NCI-H82 treated with DMSO at 0.1 percent for 48 hours (cell line): ENCODE results near the gene ARHGEF33.

Source experiments
- DNase-seq: peaks from one replicate; lab custom pipeline; 2025; ENCODE audit not compliant: unreplicated experiment; lab: John Stamatoyannopoulos, UW

Gene ARHGEF33

DNA sequence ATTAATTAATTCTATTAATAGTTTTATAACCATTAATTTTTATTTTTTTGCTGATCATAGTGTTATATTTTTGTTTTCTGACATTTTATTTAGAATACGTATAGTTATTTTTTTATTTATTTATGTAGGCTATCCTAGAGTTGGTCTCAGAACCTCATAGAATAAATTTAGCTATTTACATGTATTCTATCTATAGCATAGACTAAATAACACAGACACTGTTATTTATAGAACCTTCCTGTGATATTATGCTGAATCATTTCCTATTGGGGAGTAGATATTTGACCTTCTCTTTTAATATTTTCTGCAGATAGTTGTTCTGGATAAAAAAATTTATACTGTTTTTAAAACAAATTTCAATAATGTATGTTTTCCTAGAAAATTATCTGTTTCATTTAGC lies 20.2 kb downstream of the ARHGEF33 start:
- DNase-seq: no peak

DNA sequence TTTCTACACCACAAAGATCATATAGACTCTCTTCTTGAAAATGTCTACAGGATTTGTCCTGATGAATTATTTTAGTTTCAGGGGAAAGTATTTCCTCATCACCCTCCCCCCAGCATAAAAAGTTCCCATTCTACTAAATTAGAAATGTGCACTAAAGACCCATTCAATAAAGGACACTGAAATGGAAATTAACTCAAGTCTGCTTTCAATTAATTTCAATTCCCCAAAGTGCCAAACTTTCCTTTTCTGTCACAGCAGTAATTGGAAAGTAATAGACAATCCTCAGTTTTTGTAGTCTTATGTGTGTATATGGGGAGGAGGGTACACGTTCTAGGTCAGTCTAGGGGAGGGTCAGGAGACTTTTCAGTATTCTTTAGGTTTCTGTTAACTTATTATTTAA lies 21.5 kb downstream of the ARHGEF33 start:
- no peak for DNase-seq

DNA sequence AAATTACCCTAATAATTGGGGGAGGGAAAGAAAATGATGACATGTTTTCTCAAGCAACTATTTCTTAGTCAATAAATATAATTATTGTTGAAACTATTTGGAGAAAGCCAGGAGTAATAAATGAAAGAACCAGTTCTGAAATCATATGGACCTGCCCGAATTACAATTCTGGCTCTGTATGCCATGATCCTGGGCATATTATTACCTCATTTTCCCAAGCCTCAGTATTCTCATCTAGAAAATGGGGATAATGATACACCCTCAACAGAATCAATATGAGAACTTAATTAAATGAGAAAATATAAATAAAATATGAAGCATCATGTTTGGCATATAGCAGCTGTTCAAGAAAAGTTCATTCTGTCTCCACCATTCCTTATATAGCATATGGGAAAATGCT lies 22.9 kb downstream of the ARHGEF33 start:
- no peak for DNase-seq

DNA sequence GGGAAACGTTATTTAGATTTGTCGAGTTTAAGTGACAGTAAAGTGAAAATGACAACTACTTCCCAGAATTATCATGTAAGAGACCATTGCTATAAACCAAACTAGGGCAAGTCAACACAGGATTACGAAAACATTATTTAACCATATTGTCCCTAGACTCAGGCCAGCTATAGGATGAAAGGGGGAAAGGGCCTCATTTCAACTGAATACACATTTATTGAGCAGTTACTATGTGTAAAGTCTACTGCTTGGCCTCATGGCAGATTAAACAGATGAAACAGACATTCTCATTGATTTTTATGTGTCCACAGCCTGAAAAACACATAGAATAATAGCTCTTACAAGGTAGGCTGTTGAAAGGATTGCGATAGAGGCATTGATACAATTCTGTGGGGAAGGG lies 32.7 kb downstream of the ARHGEF33 start:
- DNase-seq: no peak

DNA sequence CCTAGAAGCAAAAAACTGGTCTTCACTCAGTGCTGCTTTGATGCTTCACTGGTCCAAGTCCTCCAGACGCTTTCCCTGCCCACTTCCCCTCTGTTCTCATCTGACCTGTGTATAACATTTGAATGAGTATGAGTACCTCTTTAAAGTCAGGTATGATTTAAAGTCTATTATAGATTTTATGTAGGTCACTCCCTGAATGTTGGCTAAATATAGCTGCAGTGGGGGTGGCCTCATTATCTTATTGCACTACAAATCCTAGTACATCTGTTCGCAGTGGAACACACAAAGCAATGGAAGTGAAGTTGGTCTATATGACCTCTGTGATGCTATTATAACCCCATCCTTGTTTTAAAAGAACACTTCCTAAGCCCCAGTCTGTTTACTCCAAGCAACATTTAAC lies 33.2 kb downstream of the ARHGEF33 start:
- DNase-seq: no peak

DNA sequence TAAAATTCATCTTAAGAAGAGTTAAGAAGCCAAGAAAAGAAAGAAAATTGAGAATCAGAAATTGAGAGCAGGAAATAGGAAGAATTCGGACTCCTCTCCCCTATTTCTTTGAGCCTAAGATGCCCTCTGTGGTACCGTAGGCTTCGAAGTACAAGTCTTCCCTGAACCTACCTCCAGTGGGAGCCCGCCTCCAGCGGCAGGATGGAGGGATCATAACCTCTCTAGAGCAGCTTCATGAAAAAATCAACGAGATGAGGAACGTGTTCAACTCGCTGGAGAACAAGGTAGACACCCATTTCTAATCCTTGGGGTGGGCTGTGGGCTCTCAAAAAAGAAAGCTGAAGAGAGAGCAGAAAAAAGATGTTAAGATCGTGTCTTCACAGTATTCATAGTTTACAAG lies 36.3 kb downstream of the ARHGEF33 start:
- no peak for DNase-seq

DNA sequence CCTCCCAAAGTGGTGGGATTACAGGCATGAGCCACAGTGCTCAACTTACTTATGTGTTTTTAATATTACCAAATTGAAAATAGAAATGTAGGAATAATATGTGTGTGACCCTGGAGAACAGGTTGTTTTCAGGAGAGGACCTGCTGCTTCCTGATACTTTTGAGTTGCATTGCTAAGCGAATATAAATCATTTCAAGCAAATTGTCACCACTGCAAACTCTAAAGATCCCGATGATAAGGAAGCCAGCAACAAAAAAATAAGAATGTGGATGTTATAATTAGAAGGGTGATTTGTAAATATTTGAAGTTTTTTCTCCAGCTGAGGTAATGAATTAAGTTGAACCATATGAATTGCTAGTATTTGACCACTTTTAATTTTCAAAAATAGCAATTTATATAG lies 40.9 kb downstream of the ARHGEF33 start:
- DNase-seq: no peak

DNA sequence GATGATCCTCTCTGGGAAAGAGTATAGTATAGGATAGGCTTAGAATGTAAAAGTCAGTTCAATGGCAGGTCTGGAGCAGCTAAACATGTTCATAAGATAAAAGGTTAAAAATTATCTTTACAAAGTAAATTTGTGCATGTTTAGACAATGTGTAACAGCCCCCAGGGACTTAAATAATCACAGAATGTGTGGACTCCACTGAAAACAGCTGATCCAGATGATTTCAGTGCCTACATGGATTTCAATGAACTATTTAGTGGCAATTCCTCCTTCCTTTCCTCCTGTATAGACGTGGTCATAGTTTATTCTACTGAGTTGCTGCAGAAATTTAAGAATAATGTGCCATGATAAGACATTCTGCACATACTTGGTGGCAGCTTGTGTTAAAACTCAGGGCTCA lies 42.9 kb downstream of the ARHGEF33 start:
- no peak for DNase-seq

DNA sequence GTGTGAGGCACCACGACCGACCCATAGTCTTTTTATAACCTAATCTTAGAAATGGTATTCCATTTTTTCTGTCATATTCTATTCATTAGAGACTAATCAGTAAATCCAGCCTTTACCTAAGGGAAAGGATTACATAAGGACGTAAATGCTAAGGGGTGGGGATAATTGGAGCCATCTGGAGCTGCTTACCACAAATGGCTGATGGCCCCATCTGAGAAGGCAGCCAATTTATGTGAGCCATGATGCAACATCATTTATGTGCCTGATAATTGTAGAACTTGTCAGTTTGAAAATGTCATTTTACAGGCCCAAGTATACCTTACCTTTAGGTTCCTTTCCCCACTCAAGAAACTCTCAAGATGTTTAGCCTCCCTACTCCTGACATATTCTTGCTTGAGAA lies 44.0 kb downstream of the ARHGEF33 start:
- peak; percentile 84 for DNase-seq

DNA sequence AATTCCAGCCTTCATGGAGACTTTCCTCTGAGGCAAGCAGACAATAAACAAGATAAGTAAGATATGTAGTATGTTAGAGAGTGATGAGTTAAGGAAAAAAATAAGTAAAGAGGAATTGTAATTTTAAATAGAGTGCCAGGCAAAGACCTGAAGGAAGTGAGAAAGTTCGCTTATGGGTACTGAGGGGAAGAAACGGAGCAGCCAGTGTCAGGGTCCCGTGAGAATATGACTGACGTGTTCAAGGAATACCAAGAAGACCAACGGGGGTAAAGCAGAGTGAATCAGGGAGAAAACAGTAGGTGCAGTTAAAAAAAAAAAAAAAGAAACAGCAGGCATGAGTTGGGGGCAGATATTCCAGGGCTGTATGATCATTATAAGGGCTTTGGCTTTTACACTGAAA lies 45.1 kb downstream of the ARHGEF33 start:
- DNase-seq: no peak

DNA sequence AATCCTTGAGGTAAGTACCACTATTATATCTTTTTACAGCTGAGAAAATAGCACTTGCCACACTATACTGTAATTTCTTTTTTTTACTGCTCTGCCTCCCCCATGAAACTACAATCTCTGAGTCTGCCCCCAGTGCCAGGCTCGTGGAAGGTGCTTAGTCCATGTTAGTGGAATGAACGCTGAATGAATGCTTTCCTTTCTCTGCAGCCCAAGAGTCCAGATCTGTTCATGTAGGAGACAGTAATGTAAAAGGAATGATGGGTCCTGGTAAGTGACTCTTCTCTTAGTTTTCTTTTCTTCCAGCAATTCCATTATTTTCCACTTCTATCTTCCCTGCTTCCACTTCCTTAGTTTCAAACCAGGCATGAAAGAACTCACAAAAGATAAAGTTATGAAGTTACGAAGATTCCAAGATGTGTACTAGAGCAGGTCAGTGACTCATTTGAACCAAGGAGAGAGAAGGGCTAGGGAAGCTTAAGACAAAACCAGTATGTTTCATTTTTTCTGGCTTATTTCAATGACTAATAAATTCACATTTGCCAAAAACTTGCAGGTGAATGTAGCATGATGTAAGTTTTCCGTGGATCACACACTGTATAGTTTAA lies 46.0 kb downstream of the ARHGEF33 start:
- no peak for DNase-seq

DNA sequence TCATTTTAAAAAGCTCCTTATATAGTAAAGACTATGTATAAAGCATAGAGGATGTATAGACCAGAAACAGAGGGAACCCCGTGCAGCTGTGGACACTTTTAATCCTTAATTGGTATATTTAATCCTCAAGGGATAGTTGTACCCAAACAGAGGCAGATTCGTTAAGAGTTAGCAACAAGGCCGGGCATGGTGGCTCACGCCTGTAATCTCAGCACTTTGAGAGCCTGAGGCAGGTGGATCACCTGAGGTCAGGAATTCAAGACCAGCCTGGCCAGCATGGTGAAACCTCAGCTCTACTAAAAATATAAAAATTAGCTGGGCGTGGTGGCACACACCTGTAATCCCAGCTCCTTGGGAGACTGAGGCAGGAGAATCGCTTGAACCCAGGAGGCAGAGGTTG lies 46.8 kb downstream of the ARHGEF33 start:
- peak; percentile 20 for DNase-seq

DNA sequence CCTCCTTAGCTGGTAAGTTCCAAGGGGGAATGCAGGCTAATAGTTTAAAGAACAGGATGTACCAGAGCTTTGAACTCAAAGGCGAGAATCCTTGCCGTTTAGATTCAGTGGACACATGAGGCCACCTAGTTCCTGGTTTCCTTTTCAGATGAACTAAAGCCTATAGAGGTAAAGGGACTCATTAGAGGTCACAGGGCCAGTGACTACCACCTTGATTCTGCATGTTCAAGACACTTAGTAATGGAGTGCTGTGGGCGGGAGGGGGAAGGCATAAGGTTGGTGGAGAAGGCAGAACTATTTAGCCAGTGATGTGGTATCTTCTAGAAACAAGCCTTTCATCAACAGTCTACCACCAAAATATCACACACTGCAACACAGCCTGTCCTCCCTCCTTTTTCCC lies 47.9 kb downstream of the ARHGEF33 start:
- DNase-seq: no peak

DNA sequence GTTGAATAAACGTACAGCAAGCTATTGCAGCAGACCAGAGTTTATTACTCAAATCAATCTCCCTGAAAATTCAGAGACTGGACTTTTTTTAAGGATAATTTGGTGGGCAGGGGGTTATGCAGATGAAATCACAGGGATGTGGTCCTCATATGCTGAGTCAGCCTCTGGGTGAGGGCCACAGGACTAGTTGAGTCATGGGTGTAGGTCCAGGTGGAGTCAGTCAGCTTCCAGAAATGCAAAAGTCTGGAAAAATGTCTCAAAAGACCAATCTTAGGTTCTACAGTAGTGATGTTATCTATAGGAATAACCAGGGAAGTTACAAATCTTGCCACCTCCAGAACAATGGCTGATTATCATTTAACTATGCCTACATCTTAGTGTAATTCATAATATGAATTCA lies 51.1 kb downstream of the ARHGEF33 start:
- no peak for DNase-seq

DNA sequence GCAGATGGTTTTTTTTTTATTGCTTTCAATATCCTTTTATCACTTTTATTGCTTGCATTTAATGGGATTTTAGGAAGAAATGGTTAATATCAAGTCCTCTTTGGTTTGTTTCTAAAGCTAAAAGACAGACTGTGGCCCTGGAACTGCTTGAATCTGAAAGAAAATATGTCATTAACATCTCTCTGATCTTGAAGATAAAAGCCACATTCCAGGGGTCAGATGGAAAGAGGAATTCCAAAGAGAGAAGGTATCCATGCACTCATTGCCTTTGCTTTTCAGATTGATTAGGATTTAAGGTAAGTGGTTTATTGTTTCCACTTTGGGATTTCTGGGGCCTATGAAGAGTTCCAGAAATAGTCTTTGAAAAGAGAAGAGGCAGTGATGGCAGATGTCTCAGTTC lies 54.1 kb downstream of the ARHGEF33 start:
- DNase-seq: no peak

DNA sequence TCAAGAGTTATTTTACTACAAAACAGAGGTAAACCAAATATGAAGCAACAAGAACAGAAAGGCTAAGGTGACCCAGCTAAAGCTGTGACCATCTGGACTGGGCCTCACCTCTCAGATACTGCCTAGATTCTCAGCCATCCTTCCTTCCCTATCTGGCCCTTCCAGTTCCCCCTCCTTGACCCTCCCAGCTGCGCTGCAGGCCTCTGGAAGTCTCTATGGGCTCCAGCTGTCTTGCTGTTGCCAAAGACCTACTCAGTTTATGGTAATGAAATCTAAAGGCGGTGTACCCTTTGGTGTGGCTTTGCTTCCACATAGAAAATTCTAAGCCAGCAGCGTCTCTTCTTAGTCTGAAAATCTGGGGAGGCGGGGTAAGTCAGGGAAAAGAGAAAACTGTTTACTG lies 55.7 kb downstream of the ARHGEF33 start:
- DNase-seq: no peak

DNA sequence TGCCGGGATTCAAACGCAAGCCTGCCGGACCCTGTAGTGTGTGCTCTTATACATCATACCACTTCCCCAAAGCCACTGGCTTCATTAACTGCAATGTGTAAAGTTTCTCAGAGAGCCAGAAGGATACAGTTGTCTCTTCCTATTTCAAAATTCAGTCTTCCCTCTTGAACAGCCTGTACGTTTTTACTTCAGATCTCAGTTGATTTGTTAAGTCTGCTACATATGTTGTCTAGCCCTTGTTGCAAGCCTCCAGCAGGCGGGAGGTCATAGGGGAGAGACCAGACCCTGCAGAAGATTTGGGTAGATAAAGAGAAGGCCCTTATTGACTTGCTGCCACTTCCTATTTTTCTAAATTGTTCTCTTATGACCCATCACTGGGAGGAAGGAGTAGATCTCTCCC lies 56.2 kb downstream of the ARHGEF33 start:
- DNase-seq: no peak

DNA sequence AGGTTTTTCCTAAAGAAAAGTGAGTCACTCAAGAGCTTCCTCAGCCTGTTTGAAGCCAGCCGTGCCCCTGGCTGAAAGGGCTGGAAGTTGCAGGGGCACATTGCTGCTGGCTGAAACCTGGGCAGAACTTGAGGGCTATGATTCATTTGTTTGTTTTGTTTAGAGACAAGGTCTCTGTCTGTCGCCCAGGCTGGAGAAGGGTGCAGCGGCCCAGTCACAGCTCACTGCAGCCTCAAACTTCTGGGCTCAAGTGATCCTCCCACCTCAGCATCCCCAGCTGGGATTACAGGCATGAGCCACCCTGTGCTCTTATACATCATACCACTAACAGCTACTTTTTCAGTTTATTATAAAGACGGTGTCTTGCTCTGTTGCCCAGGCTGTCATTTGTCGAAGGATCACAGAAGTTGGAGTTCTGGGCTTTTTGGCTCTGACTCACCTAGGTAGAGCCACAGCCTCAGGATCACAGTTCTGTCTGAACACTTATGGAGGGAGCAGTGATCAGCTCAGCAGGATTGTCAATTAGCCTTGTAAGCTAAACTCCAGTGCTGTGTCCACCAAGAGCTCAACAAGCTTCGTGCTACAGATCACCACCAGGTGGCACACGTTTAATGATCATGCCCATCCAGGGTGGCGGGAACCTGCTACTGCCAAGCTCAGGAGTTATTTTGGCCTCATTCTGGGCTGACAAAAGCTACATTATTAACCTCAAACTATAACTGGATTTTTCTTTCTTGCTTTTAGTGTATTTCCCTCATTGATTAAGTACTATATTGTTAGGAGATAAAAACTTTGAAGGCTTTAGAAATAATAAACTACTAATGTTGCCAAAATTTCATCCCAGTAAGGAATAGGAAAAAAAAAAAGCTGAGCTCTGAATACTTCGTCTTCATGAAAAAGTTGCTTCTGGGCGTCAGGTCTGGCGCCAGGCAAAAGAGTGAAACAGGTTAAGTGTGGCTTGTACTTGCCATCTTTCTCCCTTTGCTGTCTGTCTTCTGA lies 57.9 kb downstream of the ARHGEF33 start:
- peak; percentile 79 for DNase-seq

DNA sequence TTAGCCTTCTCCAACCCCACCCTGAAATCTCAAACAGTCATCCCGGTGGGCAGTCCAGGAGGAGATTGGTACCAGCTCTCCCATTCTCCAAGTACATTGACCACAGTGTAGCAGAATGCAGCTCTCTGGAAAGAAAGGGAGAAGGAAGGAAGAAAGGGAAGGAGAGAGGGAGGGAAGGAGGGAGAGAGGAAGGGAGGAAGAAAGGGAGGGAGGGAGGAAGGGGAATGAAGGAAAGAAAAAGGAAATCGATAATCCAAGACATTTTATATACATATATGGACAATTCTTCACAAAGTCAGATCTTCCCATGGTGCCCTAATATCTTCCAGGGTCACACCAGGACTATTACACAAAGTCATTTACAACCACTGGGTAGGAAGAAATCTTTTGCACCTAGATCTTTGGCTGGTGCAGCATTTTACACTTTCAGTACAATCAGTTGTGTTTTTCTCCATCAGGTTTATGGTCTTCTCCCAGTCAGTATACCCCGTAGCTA lies 58.8 kb downstream of the ARHGEF33 start:
- no peak for DNase-seq

DNA sequence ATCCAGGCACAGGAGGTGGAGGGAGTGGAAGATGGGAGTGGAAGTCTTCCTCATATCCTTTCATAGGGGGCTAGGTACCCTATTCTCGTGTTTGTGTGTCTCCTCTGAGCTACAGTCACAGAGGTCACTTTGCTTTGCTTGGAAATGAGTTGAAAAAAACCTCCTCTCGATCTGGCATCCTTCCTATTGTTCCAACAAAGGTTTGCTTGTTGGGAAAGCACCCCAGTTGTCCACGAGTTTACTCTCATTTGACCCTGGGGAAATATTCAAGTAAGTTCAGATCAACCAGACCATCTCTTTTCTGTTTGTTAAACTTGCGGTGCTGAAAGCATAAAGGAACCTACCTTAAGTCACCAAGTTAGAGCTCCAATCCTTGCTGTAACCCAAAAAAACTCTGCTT lies 59.3 kb downstream of the ARHGEF33 start:
- no peak for DNase-seq

DNA sequence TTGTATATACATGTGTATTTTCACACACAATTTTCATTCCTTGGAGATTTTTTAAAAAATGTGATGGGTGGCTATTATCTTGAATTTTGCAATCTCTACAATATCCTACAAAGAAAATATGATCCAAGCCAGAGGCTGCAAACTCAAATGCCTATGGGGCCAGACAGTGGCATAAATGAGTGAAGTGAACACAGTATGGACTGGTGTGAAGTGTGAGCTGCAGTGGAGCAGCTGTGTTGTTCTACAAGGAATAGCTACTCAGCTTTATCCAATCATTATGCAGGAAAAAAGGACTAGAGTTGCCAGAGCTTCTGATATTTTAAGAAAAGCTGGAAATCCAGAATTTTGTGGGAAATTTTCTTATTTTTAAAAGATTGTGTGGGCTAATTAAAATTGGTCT lies 62.1 kb downstream of the ARHGEF33 start:
- no peak for DNase-seq

DNA sequence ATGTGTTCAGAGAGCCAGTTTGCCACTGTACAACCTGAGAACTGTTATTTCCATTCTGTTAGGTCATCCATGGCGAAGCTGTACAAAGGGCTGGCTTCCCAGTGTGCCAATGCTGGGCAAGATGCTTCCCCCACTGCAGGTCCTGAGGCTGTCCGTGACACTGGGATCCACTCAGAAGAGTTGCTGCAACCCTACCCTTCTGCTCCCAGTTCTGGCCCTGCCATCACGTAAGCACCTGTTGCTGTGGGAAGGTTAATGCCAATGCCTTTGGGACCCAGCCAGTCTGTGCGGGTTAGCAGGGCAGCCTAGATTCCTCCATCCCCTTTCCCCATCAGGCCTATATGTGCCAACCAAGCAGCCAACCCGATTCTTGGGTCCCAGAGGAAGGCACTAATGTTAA lies 68.3 kb downstream of the ARHGEF33 start:
- DNase-seq: no peak
